ENCODE results near the gene RPL37.
"Not testable (repeated sequence)": the region's sequence is repeated elsewhere in the genome, so short reads cannot be mapped to it uniquely, and the experiment has no call there.

The RPL37 gene

GRCh38 chr5:40834391-40834848 is 602 bp downstream of the RPL37 start:
- peak in 4 of 56 donors; percentile 2 to 32 (median 18) for DNase-seq

GRCh38 chr5:40833712-40834229 is 1.3 kb downstream of the RPL37 start:
- no peak for DNase-seq

DNA sequence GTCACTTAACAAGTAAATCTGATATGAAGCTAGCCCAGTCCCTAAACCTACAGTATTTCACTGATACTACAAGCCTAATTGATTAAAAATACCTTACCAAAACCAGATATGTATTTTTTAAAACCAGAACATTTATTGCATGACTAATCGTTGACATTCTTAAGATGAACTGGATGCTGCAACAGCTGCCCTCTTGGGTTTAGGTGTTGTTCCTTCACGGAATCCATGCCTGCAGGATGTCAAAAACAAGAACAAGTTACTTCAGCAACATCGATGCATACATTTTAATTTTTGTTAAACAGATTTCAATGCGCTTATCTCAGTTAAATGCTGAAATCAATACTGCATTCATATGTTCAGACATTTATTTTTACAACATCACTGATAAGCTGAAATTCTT is 2.7 kb downstream of the RPL37 start:
- no peak for DNase-seq

DNA sequence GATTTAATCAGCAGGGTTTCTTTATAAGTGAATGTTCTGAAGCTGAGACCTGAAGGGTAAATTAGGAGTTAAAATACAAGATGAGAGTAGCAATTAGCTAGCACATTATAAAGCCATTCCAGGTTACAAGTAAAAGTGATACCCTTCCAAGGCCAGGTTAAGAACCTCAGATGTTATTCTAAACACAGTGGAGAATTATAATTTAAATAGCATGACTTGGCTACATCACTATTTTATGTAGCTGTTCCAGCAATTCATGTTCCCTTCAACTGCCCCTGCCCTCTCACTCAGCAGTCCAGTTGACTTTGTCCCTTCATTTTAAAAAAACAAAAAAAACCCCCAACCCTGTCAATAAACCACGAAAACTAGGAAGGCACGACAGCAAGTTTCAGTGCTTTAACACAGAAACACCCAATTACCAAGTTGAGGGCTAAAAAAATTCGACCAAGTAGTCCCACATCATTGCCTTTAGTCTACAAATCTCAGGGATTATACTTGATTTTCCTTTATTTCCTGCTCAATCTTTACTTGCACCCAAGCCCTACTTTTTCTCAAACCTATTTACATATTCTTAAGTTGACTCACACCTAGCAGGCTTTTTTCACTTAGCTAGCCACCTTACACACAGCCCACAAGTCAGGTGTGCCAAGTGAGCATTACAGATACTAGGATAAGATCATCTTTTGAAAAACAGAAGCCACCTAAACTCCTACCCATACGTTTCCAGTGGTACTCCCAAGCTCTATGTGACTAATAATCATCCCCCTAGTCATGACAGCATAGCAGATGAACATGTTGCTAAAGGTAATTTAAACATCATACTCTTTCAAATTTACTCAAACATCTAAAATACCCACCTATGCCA is 3.4 kb downstream of the RPL37 start:
- DNase-seq, result peak in 2 of 56 donors; percentile 1 to 22

GRCh38 chr5:40829748-40830533 is 5.1 kb downstream of the RPL37 start:
- no peak for DNase-seq

DNA sequence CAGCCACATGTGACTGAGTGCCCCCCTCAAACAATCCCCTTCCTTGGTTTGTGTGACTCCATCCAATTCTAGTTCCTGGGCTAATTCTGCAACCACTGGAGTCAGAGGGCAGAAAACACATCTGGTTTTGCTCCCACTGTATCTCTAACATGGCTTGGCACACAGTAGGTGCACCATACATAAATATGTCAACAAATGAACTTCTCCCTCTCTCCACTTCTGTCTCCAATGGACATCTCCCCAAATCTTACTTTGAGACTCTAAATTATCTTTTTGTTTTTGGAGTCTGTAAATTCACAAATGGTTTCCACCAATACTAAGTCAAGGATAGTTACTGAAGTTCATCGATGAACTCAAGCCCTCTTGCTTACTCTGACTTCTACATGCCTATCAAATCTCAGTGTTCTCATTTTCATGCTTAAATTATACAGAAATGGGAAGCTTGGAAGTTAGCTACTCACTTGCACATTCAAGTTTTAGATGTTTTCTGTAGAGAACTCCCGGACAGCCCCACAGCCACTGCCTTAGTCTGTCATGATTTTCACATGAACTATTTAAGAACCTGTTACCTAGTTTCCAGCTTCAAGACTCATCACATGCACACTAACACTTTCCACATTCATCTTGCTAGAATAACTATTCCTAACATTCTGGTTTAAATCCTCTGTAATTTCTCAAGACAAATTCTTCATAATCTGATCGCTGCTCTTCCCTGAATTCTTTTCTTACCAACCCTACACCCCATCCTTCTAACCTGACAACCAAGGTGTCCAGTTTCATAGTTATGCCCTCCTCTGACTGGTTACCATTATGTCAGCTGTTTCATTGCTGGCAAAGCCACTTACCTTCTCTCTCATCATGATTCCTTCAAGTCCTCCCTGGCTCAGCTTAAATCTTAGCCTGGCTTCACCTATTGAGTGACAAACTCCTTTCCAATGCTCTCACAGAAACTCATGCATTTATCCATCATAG is 6.0 kb downstream of the RPL37 start:
- no peak for DNase-seq

- no peak for DNase-seq
These were observed 6.9 kb downstream of the RPL37 start for GRCh38 chr5:40828021-40828631.

- no peak for DNase-seq
These were observed 7.6 kb downstream of the RPL37 start for GRCh38 chr5:40827188-40827977.

DNA sequence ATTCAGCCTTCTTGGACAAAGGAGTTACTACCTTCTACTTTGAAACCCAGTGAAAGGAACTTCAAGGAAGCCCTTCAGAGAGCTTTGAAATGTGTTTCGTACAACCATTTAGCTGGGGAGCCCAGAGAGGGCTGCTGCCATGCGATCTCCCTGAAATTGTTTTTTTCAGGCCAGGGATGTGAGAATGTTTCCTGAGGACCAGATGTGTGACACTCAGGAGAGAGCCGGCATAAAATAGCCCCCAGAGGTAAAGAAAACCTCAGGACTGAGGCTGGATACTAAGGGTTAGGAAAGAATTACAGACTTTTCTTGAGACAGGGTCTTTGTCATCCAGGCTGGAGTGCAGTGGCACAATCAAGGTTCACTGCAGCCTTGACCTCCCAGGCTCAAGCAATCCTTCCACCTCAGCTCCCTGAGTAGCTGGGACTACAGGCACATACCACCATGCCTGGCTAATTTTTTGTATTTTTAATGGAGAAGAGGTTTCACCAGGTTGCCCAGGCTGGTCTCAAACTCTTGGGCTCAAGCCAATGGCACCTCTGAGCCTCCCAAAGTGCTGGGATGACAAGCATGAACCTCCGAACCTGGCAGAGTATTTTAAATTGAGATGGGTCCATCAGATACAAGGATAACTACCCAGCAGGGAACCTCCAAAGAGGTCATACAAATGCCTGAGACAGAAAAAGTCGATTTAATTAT is 8.4 kb downstream of the RPL37 start:
- DNase-seq, result no peak

DNA sequence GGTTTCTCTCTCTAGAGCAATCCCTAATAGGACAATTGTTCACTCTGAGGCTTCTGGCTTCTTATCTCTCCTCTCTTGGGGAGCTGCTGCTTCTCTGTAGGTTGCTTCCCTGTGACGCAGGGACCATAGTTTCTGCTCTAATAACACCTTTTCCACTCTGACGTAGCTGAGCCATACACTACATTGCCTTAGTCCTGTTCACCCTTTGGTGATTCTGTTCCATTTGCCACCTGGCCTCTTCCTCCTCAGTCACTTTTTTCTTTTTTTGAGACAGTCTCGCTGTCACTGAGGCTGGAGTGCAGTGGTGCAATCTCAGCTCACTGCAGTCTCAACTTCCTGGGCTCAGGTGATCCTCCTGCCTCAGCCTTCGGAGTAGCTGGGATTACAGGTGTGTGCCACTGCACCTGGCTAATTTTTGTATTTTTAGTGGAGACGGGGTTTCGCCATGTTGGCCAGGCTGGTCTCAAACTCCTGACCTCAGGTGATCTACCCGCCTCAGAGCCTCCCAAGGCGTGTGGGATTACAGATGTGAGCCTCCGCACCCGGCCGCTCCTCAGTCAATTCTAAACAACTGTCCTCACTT is 9.5 kb downstream of the RPL37 start:
- not testable (repeated sequence) for DNase-seq

- no peak for DNase-seq
These were observed 11.6 kb downstream of the RPL37 start for GRCh38 chr5:40823459-40823858.

GRCh38 chr5:40813698-40814281 is 21.2 kb downstream of the RPL37 start:
- no peak for DNase-seq

DNA sequence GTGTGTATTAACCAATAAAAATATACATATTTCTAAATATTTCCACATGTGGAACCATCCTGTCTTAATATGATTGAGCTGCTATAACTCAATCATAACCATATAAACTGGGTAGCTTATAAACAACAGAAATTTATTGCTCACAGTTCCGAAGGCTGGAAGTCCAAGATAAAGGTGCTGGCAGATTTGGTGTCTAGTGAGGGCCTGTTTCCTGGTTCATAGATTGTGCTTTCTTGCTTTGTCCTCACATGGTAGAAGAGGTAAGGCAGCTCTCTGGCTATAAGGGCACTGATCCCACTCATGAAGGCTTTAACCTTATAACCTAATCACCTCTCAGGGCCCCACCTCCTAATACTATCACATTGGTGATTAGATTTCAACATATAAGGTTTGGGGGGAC is 22.9 kb downstream of the RPL37 start:
- no peak for DNase-seq

- DNase-seq, result no peak
These were observed 33.1 kb downstream of the RPL37 start for GRCh38 chr5:40801771-40802562.

DNA sequence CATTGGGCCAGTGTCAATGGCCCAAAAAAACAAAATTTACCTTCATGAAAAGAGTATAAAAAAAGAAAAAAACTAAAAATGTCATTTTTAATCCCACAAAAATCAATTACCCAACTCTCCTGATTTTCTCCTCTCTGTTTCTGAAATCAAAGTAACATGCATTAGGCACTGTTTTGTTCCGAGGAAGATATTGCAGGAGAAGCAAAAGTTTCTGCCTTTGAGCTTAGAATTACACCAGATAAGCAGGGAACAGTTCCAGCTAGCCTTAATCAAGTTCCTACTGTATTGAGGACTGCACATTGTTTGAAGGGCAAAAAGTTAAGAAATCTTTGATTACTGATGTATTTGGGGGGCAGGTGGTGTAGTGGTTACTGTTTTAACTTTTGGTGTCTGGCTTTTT is 35.8 kb downstream of the RPL37 start:
- no peak for DNase-seq

DNA sequence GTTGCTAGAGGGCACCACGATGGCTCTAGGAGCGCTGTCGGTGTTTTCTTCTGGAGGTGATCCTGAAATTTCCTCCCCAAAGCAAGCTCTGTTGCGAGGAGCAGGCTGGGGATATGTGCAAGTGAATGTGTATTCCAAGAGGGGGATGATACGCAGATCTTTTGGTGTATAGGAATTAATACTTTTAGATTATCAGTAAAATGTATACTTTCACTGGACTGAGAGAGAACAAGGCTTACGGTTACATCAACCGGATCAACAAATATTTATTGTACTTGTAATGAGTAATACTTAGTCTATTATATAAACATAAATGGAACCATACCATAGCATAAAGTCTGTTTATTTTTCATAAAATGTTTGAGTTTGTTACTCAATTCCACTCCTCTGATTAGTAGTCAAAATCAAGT is 36.2 kb downstream of the RPL37 start:
- DNase-seq, result no peak
